GM18502 (cell line): ENCODE measurements around the gene GRHL1.

Experiments
- ATAC-seq: cut with Tn5 transposase; IDR thresholded peaks from one replicate; pipeline ENCODE4 v1.9.1; 2021; ENCODE audit warnings: mild to moderate bottlenecking; ENCODE audit not compliant: unreplicated experiment, poor library complexity

The GRHL1 gene

GRCh38 chr2:9990736-9991135 is 39.2 kb downstream of the GRHL1 start:
- no peak for ATAC-seq

- ATAC-seq: no peak
These were observed 39.7 kb downstream of the GRHL1 start for GRCh38 chr2:9991221-9991620.

- ATAC-seq: no peak
These were observed 40.4 kb downstream of the GRHL1 start for GRCh38 chr2:9991829-9992273.

DNA sequence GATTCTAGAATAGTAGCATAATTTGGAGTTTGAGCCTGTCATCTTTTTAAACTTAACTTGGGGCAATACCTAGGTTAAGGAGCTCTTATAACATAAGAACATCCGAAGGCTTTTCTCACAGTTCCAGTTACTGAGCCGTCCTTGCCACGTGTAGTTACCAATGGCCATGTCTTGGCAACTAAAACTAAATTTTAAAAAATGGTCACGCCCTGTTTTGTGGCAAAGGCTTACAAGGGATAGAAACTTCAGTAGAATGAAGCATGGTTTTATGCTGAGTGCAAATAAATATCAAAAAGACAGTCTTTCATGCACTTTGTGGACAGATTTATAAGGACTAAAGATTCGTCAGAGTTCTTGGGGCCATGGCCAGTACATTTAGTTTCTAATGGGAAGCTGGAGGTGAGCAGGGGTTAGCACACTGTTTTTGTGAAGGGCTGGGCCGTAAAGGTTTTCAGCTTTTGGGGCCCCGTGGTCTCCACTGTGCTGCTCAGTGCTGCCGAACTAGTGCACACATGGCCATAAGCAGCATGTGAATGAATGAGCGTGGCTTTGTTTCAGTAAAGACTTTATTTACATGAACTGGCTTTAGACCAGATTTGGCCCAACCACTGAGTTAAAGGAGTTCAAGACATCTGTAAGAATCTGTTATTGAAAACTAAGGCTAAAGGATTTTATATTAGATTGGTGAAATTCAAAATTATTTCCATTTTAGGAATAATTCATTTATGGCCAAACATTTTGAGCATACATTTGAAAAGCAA is 41.1 kb downstream of the GRHL1 start:
- no peak for ATAC-seq

- ATAC-seq: no peak
These were observed 42.1 kb downstream of the GRHL1 start for GRCh38 chr2:9993488-9994165.

- no peak for ATAC-seq
These were observed 43.0 kb downstream of the GRHL1 start for GRCh38 chr2:9994462-9994861.

- ATAC-seq: no peak
These were observed 43.6 kb downstream of the GRHL1 start for GRCh38 chr2:9995059-9995458.

- ATAC-seq: no peak
These were observed 44.8 kb downstream of the GRHL1 start for GRCh38 chr2:9996321-9996720.

DNA sequence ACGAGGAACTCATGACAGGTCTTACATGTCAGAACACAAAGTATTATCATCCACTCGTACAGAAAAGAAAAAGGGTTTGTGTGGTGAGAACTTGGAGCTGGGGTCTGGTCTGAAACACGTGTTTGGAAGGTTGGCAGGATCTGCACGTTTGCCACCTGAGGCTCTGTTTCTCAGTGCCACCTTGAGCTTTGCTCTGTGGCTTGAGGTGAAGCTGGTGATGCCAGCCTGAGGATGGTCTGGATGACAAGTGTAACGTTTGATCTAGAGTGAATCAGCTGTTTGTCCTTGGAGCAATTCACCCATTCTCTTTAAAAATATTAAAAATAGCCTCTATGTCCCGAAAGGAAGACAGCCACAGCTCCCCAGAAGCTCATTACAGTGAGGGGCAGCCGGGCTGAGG is 46.4 kb downstream of the GRHL1 start:
- ATAC-seq: no peak

GRCh38 chr2:9998916-9999654 is 47.6 kb downstream of the GRHL1 start:
- no peak for ATAC-seq

DNA sequence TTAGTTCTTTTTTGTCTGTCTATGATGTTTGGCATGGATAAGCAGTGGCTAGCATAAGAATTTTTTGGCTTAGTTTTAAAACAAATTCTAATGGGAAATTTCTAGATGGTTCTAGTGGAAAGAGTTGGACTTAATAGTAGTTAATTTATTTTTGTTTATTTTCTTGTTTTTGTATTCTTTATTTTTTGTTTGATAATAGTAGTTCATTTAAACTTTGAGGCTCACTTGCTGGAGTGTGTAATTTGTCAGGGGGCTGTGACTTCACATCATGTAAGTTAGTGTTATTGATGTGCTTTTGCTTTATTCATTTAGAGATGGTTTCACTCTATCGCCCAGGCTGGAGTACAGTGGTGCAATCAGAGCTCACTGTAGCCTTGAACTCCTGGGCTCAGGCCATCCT is 48.2 kb downstream of the GRHL1 start:
- no peak for ATAC-seq

DNA sequence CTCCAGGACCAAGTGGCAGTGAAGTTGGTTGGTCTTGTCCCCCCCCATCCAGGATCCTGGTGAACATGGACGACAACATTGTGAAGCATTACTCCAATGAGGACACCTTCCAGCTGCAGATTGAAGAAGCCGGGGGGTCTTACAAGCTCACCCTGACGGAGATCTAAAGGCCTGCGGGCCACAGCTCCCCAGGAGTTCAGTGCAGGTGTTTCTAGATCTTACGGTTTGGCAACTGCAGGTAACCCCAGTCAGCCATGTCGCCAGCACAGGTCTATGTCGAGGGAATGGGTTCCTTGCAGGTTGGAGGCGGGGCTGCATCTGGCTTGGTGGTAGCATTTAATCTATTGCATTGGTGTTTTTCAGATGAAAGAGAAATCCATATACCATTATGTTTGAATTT is 49.0 kb downstream of the GRHL1 start:
- ATAC-seq: no peak

DNA sequence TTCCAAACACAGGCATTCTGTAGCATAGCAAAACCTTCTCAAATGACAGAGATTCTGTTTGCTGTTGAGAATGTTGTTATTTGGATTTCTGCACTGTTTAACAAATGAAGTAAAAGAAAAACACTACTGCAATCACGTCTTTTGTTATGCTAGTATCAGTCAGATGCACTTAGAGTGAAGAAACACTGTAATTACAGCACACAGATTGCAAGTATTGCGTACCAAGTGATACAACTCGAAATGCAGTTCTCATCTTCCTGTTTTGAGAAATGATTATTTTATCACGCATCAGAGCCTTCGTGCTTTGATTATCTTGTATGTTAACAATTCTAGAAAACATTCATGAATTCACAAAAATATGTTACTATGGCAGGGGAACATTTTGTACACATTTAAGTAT is 50.1 kb downstream of the GRHL1 start:
- no peak for ATAC-seq

- ATAC-seq: no peak
These were observed 50.6 kb downstream of the GRHL1 start for GRCh38 chr2:10002109-10002508.

GRCh38 chr2:10002681-10003080 is 51.2 kb downstream of the GRHL1 start:
- ATAC-seq: no peak

- no peak for ATAC-seq
These were observed 52.0 kb downstream of the GRHL1 start for GRCh38 chr2:10003206-10004125.

GRCh38 chr2:10004401-10004800 is 52.9 kb downstream of the GRHL1 start:
- no peak for ATAC-seq

- no peak for ATAC-seq
These were observed 53.3 kb downstream of the GRHL1 start for GRCh38 chr2:10004836-10005235.

- no peak for ATAC-seq
These were observed 54.2 kb downstream of the GRHL1 start for GRCh38 chr2:10005461-10006235.
